ENCODE data around the gene MAN2B2. TPM values are rescaled to one million over a fixed set of nuclear protein-coding genes. Genes with fewer than 3 reads are reported as not detected.

Gene MAN2B2
- total RNA-seq, 1 experiment from 2014 or later: 5.9 TPM

GRCh38 chr4:6546681-6547447 is 28.1 kb upstream of the MAN2B2 start:
- H3K4ac ChIP-seq (ENCODE audit: low read depth, low read length): no peak overlapping the region
- H3K79me1 ChIP-seq (ENCODE audit: insufficient read depth, low read depth, low read length, poor library complexity, severe bottlenecking): no peaks in the 10 kb centered on the region
- H3T11ph ChIP-seq (ENCODE audit: low read length): no peak overlapping the region
- Mint-ChIP-seq H3K4me3 (no peak overlapping the region), H3K4me1 (peaks cover 0 to 2% of the 10 kb centered on the region in 2 experiments; a peak in 2 of 4 replicates), H3K27me3 (ENCODE audit: low read depth) (peaks cover 65% of the 10 kb centered on the region), H3K9me3 (peaks cover 2 to 6% of the 10 kb centered on the region in 2 experiments; a peak in 2 of 5 replicates), H3K27ac (no peak overlapping the region), H3K36me3 (ENCODE audit: insufficient read depth in 1 of 3, low read depth in 3 of 3) (peaks cover 0 to 3% (median 2%) of the 10 kb centered on the region in 3 experiments; a peak in 1 of 7 replicates)
- TF ChIP-seq, protein P1, sequence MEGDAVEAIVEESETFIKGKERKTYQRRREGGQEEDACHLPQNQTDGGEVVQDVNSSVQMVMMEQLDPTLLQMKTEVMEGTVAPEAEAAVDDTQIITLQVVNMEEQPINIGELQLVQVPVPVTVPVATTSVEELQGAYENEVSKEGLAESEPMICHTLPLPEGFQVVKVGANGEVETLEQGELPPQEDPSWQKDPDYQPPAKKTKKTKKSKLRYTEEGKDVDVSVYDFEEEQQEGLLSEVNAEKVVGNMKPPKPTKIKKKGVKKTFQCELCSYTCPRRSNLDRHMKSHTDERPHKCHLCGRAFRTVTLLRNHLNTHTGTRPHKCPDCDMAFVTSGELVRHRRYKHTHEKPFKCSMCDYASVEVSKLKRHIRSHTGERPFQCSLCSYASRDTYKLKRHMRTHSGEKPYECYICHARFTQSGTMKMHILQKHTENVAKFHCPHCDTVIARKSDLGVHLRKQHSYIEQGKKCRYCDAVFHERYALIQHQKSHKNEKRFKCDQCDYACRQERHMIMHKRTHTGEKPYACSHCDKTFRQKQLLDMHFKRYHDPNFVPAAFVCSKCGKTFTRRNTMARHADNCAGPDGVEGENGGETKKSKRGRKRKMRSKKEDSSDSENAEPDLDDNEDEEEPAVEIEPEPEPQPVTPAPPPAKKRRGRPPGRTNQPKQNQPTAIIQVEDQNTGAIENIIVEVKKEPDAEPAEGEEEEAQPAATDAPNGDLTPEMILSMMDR (conservative IDR thresholded peaks at IDR 0.05): peak; percentile 95
- no peak overlapping the region for H3K14ac ChIP-seq (ENCODE audit: insufficient read depth, low read length)
- no peak overlapping the region for H2BK120ac ChIP-seq (ENCODE audit: low read depth, low read length, poor library complexity, severe bottlenecking)
- no peak overlapping the region for H2BK12ac ChIP-seq (ENCODE audit: insufficient read length, low read depth, low read length)
- no peak overlapping the region for H3K27ac ChIP-seq (ENCODE audit: insufficient read length, low read depth, low read length)
- no peaks in the 10 kb centered on the region for H3K79me2 ChIP-seq (ENCODE audit: insufficient read depth, low read length)
- 0 out of 2 replicates have a peak, but pooled peaks cover 2% of the 10 kb centered on the region for H3K27me3 ChIP-seq (ENCODE audit: insufficient read depth, low read length)
- no peak overlapping the region for H2AFZ ChIP-seq (ENCODE audit: low read length)
- no peaks in the 10 kb centered on the region for H3K23me2 ChIP-seq (ENCODE audit: insufficient read length, low read depth, low read length, poor library complexity, severe bottlenecking)
- no peak overlapping the region for H4K8ac ChIP-seq (replicated peaks; ENCODE audit: insufficient read length, low read depth, low read length)
- H4K91ac ChIP-seq (ENCODE audit: insufficient read length, low read depth, low read length): no peak overlapping the region
- H3K56ac ChIP-seq (ENCODE audit: insufficient read length, low read depth, low read length): no peak overlapping the region
- no peak overlapping the region for H3K4me2 ChIP-seq (ENCODE audit: insufficient read depth, insufficient read length, low read length)
- H2BK5ac ChIP-seq (ENCODE audit: insufficient read length, low read length): no peak overlapping the region
- no CpG with 5 or more reads among the region's 19 CpGs for WGBS (ENCODE audit: extremely low coverage, insufficient read length, low lambda C conversion rate)
- H2AK5ac ChIP-seq (ENCODE audit: insufficient read length, low read length): no peak overlapping the region
- no peaks in the 10 kb centered on the region for H3K4me1 ChIP-seq (ENCODE audit: insufficient read depth, low read length)
- H2BK15ac ChIP-seq (ENCODE audit: low read depth, low read length): no peak overlapping the region
- no peak overlapping the region for H3K23ac ChIP-seq (ENCODE audit: insufficient read length, low read depth, low read length)
- no peak overlapping the region for H3K9ac ChIP-seq (ENCODE audit: extremely low read depth, insufficient read length, low read length)
- H3K18ac ChIP-seq (ENCODE audit: insufficient read length, low read depth, low read length): no peak overlapping the region
- no peak overlapping the region for H2BK20ac ChIP-seq (ENCODE audit: low read depth, low read length, poor library complexity, severe bottlenecking)
- H3K9me3 ChIP-seq (ENCODE audit: control insufficient read depth, low read depth, low read length): no peaks in the 10 kb centered on the region
- H4K20me1 ChIP-seq (ENCODE audit: control insufficient read depth, insufficient read depth, insufficient read length): no peaks in the 10 kb centered on the region
- no peak overlapping the region for H4K5ac ChIP-seq (ENCODE audit: insufficient read length, low read depth, low read length)
- DNase-seq: peak; percentile 67

Data from H9 (cell line).